Medulla oblongata (tissue), 1 donor: ENCODE measurements around the gene RASSF1.

Source experiments
- DNase-seq: peaks from one replicate; pipeline ENCODE4 v3.0.0-alpha.2; 2015; ENCODE audit errors: extremely low spot score

The RASSF1 gene

DNA sequence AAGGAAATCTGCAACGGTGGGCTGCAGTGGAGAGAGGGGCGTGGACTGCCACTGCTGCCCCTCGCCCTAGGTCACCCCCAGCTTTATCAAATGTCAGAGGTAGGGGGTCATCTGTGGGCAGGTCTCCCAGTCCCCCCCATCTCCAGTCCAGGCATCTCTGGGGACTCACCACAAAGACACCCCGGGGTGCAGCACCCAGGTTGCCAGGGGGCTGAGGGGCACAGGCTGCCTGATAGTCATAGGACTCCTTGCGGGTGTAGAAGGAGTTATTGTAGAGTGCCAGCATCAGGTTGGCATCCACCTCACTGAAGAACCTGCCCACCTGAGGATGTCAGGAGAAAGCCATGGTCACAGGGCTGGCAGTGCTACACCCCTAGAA, 25.2 kb upstream of the RASSF1 start:
- no peak for DNase-seq

DNA sequence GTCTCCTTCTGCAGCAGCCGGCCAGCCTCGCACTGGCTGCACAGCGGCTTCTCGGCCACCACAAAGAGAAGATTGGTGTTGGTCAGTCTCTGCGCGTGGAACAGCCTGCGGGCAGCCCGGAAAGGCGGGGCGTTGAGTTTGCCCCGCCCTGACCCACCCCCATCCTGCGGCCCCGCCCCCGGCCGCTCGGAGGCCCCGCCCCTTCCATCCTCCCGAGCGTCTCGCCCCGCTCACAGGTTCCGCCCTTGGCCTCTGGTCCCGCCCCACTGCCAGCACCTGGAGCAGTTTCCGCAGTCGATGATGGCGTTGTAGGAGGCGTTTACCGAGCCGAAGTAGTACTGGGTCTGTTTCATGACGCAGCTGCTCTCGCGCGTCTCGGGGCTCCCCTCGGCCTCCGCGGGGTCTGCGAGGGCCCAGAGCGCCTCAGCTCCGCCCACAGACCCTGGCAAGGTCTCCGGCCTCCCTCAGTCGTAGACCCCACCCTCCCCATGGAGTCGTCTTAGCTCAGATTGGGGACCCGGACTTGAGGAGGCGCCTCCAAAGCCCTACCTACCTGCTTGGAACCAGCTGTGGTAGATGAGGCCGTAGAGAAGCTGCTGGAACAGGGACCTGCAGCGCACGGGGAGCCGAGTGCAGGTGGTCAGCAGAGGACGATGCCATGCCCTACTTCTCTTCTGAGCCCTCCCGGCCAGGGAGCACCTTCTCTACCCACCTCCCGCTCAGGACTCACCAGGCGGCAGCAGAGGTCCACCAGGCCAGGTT, 24.6 kb upstream of the RASSF1 start:
- peak; percentile 62 for DNase-seq

DNA sequence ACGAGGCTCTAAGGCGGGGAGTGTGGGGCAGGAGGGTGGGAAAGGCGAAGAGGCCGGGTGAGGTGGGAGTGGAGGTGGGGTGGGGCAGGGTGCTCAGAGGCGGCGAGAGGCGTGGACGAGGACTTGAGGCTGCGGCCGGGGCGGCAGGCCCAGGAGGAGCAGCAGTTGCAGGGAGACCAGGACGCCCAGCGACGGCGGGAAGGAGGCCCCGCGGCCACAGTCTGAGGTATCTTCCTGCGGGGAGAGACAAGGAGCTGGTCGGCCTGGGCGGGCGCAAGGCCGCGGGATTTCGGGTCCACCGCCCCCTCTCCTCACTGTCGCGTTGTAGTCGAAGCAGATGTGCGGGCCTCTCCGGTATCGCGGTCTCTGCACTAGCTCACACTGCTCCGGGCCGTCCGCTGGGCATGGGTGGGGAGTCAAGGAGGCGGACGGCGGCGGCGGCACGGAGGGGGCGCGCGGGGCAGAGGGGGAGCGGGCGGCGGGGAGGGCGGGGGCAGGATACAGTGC, 24.0 kb upstream of the RASSF1 start:
- DNase-seq: no peak

DNA sequence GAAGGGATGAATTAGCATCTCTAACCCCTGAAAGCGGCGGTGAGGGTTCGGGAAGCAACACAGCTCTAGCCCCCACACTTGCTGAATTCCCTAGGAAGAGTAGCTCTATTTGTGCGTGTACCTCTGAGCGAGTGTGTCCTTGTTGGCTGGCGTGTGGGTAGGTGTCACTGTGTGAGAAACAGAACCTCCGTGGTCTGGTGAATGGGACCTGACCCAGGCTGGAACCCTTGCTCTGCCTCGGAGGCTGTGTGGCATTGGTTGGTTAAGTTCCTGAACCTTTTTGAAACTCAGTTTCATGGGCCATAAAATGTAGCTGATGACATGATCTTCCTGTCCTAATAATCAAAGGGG, 19.1 kb upstream of the RASSF1 start:
- no peak for DNase-seq

DNA sequence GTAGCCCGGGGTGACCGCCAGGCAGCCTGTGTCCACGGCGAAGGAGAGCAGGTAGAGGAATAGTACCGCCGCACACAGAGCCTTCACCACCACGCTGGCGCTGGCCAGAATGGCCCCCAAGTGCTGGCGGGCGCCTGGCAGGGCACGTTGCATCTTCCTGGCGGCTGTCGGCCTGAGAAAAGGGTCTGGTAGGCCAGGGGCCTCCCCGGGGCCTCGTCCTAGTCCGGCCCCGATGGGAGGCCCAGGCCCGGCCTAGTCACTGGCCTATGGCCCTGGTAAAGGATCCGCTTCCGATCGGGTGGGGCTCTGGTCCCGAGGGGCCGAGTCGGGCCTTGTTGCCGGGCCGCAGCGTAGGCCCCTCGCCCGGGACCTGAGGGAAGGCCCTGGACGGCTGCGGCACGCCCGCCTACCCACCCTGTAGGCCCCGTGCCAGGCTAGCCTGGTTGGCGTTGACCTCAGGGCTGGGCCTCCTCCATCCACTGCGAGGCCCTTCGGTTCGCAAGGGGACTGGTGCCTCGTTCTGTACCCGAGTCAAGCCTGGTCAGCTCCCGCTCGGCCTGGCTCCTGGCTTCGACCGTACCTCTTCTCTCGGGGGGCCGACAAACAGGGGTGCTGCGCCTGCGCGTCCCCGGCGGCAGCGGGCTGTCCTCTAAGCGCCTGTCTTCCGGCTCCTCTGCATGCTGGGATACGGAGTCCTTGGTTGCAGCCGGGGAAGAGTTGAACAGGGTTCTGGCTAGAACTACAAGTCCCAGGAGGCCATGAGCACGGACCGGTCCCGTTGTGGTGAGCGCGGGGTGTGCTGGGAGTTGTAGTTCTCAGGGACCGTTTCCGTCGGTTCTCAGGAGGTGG, 18.5 kb upstream of the RASSF1 start, which contains the start of gene TMEM115:
TSS of gene TMEM115 (minus strand) at position 611 of the 849 bp plus-strand sequence. CDS start at position 153, 458 bp downstream.
- peak; percentile 100 for DNase-seq

DNA sequence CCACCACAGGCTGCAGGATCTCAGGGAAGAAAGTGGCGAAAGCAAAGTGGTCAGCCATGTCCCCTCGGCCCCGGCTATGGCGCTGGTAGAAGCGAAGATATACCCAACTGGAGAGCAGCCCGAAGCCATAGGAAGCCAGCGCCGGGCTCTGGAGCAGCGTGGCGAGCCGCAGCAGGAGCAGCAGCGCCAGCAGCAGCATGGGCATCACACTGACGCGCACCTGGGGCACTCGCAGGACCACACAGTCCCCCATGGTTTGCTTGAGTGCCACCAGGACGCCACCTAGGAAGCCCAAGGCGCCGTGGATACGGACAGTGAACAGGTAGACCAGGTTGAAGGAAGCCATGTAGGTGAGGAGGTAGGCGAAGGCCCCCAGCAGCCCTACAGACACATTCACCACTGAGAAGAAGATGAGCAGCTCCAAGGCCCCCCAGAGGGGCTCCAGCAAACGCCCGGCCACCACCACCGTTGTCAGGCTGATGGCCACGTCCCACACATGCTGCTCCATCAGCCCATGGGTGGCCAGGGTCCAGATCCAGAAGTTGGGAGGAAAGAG, 17.8 kb upstream of the RASSF1 start:
- DNase-seq: no peak

DNA sequence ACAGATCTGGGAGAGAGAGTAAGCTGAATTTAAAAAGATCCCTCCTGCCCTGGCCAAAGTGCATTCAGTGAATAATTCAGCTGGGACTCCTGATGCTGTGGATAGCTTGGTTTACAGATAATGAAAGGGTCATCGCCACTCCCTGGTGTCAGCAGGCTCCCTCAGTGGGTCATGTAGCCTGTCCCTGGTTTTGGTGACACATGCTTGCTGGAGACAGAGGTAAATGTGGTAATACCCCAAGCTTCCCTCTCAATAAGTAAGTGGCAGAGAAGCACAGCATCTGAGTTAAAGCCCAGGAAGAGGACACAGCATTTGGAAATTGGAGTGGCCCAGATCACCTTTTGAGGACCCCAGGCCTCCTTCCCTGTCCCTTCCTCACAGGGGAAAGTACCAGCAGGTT, 16.8 kb upstream of the RASSF1 start:
- no peak for DNase-seq

DNA sequence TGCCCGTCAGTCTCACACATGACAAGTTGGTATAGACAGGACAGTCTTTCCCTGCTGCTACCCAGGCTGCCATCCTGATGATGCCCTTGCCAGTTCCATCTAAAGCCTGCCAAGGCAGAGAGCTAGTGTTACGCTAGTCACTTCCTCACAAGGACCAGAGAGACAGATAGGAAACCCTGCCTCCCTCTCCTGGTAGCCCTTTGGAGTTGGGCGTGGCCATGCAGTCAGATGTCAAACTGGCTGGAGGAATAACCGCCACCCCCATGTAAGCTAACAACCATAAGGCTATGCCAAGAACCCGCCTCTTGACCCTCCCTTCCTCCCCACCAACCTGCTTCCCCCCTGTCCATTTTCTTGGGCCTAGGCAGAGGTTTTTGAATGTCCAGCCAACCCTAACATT, 15.9 kb upstream of the RASSF1 start:
- no peak for DNase-seq

DNA sequence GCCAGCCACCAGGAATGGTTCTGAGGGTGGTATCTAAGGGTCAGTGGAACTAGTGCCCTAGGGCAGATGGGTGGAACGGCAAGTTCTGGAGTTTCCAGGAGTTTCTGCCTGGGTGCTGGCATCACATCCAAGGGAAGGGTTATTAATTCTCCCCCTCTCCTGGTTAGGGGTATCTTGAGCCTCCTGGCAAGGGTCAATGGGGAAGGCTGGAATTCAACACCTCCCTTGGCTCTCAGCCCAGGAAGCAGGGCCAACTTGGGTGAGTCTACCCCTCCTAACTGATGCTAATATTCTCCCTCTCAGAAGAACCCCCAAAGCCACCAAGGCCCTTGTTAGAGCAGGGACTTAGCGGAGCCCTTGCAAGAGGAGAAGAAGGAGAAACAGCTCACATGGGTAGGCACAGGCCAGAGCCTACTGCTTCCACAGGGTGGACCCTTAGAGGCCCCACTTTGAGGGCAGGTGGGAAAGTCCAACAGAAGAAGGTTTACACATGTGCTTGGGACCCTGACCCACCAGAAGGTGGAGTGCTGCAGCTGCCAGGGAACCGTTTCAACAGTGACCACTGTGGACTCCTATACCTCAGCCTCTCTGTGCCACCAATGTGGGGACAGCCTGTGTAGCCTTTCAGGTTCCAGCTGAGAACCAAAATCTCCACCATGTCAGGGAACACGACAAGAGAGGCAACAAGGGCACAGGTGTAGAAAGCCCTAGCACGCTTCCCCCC, 15.4 kb upstream of the RASSF1 start:
- no peak for DNase-seq

DNA sequence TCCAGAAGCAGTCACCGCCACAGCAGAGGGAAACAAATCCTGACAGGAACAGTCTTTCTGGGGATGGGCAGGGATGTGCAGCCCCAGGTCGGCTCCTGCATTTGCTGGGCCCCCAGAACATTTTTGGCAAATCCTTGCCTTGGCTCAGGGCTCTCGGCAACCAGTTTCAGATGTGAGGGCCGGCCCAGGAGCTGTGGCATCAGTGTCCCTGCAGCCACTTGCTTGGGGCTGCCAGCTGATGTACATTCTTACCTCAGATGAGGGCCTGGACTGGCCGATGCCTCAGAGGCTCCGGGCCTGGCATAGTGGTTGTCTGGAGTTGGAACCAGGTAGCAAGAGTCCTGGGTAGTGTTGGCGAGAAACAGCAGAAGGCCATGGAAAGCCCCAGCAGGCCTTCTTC, 14.2 kb upstream of the RASSF1 start:
- no peak for DNase-seq

DNA sequence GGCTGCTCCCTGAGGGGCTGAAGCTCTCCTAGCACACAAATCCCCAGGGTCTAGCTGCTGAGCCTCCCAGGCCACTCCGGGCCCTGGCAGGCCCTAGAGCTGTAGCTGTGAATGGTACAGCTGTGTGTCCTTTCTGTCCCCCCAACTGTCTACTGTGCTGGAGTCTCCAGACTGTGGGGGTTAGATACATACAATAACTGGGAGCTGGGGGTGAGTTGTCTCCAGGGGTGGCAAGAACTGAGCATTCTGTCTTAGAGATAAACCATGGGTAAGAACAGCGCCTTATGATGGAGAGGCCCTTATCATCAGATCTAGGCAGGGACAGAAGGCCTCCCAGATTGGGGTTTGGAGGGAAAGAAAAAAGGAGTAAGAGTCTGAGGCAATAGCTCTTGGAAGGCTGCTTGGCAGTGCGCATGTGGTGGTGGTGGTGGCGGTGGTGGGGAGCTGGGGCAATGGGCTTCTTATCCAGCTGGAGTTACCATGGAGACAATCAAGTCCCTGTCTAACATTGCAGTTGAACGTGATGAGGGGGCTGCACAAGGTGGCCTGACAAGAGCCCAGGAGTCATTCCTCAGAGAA, 13.6 kb upstream of the RASSF1 start:
- no peak for DNase-seq

DNA sequence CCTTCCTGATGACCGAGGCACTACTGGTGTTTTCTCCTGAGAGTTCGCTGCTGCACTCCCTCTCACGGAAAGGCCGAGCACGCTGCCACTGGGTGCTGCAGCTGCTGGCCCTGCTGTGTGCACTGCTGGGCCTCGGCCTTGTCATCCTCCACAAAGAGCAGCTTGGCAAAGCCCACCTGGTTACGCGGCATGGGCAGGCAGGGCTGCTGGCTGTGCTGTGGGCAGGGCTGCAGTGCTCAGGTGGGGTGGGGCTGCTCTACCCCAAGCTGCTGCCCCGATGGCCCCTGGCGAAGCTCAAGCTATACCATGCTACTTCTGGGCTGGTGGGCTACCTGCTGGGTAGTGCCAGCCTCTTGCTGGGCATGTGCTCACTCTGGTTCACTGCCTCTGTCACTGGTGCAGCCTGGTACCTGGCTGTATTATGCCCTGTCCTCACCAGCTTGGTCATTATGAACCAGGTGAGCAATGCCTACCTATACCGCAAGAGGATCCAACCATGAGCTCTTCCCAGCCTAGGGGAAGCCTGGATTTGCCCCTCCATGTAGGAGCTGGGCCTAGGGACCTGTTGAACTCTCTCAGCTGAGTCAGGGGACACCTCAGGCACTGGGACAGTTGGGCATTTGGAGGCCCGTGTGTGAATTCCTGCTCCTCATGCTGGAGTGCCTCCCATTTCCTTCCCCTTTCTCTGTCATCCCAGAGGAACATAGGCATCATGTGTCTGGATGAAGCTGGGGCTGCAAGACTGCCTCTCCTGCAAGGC, 12.8 kb upstream of the RASSF1 start:
- DNase-seq: no peak

DNA sequence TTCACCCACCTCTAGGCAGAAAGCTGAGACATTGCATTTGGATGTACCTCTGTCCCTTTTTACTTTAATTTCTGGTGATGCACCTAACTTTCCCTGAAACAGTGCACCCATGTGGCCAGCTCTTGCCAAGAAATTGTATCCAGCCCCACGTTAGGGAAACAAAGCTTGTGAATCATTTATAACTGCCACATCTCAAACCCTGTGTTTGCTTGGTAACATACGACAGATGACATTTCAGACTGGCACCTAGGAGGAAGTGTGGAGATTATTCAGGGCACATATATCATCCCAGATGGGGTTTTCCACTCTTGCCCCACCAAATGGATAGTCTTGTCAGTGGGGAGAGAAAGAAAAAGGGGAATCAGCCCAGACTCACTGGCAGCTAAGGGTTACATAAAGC, 12.1 kb upstream of the RASSF1 start:
- DNase-seq: no peak

DNA sequence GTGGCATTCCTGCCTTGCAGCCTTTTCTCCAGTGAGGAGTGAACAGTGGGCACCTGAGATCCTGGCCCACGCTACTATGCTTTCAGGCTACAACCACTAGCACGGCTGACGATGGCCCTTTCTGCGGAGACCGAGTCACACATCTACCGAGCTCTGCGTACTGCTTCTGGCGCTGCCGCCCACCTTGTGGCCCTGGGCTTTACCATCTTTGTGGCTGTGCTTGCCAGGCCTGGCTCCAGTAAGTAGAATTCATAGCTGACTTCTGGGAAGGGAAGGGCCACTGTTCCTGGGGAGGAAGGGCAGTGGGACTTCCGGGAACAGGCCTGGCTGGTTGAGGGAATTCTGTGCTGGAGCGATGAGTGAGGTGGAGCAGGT, 10.7 kb upstream of the RASSF1 start:
- DNase-seq: no peak

DNA sequence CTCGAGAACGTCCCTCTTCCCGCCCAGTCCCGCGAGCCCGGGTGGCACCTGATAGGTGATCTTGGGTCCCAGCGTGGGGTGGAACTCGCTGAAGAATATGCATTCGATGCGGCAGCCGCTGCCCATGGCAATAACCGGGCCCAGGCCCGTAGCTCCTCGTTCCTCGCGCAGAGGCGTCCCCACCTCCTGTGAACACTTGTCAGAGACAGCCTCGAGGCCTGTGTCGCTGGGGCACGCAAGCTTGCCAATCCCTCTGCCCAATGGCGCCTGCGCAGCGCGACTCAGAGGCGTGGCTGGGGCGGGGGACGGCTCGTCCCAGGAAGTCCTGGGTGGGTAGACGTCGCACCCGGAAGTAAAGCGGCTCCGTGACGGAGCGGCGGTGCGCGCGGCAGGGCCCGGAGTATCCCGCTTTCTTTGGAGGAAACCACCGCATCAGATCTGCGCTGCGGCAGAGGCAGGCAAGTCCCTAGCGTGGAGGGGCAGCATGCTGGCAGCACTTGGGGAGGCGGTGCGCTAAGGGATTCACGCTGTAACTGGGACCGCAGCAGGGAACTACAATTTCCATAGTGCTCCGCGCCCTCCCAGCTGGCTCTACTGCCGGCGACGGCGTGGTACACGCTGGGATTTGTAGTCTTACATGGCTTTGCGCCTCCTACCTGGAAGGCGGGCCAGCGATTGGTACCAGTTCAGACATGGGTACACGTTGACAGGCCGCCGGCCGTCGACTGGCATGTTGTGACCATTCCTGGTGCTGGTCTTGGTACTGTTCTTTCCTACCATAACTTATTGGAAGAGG, 10.1 kb upstream of the RASSF1 start, which contains the start of the genes CYB561D2 and NPRL2:
TSS of gene CYB561D2 (plus strand) at position 336 of the 796 bp plus-strand sequence. CDS start 572 bp downstream, outside the sequence.
TSS of gene NPRL2 (minus strand) at position 249 of the 796 bp plus-strand sequence. CDS start at position 126, 123 bp downstream.
- peak; percentile 98 for DNase-seq

DNA sequence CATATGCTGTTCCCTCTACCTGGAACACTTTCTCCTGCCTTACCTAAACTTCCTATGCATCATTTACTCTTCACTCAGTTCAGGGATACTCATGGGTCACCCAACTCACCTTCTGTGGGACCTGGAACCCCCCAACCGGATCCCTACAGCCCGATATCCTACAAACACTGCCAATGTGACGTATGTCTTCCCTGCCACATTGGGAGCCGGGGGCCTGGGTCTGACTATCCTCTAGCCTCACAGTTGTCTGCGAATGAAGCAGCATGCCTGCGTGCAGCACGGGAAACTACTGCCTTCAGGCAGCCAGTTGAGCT, 9.5 kb upstream of the RASSF1 start:
- no peak for DNase-seq

DNA sequence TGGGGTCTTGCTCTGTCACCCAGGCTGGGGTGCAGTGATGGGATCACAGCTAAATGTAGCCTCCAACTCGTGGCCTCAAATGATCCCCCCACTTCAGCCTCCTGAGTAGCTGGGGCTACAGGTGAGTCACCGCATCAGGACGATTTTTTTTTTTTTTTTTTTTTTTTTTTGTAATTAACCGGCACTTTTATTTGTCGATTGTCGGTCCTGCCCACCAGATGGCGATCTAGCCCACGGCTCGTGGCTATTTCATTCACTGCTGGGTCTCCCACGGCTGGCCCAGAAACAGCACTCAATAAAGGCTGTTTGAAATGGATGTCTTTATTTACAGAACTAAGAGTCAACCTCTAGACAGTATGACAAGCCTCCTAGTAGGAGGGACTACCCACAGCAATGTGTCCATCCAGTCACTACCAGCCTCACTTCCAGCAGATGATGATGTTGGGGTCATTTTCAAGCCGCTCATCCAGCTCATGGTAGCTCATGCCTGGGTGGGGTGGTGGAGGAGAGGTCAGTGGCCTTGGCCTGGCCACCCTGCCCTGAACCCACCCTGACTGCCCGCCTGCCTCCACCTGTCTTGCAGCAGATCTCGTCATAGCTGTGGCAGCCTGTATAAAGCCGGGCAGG, 6.7 kb upstream of the RASSF1 start:
- peak; percentile 79 for DNase-seq

DNA sequence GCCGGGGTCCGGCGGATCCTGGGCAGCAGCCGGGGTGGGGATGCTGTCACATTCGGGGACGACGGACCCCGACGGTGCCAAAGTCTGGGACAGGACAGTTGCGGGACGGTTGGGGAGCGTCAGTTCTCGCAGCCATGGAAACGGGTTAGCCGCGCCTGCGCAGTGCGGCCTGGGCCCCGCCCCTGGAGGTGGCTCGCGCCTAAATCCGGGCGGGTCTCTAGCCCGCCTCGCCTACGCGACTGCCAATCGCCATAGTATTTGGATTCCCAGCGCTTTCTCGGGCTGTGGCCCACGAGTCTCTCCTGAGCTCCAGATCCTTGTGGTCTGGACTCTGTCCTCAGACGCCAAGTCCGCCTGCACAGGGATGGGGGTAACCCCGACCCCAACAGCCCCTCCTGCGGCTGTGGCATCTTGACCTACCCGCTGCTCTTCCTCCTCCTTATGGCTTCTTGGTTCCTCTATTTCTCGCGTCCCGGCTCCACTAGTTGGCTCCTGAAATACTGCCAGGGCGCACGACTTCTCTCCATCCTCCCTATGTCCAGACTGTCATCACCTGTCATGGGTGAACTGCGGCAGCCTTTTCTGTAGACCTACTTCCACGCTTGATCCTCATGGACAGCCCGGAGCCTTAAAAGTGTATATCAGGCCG, 5.1 kb upstream of the RASSF1 start, which contains the start of gene ZMYND10:
TSS of gene ZMYND10 (minus strand) at position 147 of the 649 bp plus-strand sequence. CDS start 153 bp downstream, outside the sequence.
- no peak for DNase-seq

DNA sequence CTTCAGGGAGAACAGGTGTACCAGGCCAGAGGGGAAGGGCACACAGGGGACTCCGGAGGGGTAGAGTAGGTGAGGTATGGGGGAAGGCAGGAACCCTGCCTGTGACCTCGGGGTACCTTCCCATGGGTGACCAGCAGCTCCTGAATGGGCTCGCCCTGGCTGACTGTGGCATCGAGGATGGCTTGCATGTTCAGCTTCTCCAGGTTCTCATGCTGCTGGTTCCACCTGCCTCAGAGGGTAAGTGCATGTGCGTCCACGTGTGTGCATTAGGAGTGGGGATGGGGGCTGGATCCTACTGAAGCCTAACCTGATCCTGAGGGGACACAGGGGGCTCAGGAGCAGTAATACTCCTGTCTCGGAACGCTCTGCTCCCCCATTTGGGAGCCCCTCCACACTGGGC, 4.4 kb upstream of the RASSF1 start:
- DNase-seq: no peak
